H1 (cell line): ENCODE measurements around the gene PDCD7. TPM values are rescaled to one million over a fixed set of nuclear protein-coding genes. Genes with fewer than 3 reads are reported as not detected.

Experiments
- CHD7 ChIP-seq: fragments of 300-600 bp; sonication (generic); IDR thresholded peaks from 2 replicates; pipeline ENCODE4 v1.7.1; 2012; ENCODE audit warnings: low read length, moderate library complexity, mild to moderate bottlenecking, inconsistent platforms; ENCODE audit not compliant: insufficient replicate concordance
- EP300 ChIP-seq, 2 experiments: IDR thresholded peaks; 1 replicate in 1 of 2; 2 replicates in 1 of 2; pipeline ENCODE4 v1.6.1; 2011 to 2012; ENCODE audit warnings: low read depth in 2 of 2, low read length in 2 of 2, mild to moderate bottlenecking in 2 of 2, borderline replicate concordance in 1 of 2, inconsistent platforms in 1 of 2, moderate library complexity in 1 of 2
- FOSL1 ChIP-seq: IDR thresholded peaks from 2 replicates; pipeline ENCODE4 v1.6.1; 2011; ENCODE audit warnings: mild to moderate bottlenecking, low read depth, low read length, moderate library complexity; ENCODE audit not compliant: insufficient read depth
- KDM4A ChIP-seq: IDR thresholded peaks from one replicate; pipeline ENCODE4 v1.7.1; 2012; ENCODE audit warnings: low read depth, mild to moderate bottlenecking, moderate library complexity, low read length, inconsistent platforms; ENCODE audit not compliant: severe bottlenecking
- PHF8 ChIP-seq: fragments of 200-600 bp; sonication (generic); conservative IDR thresholded peaks from 2 replicates; pipeline ENCODE4 v1.7.1; 2012; ENCODE audit warnings: low read depth, mild to moderate bottlenecking, inconsistent platforms, low read length, moderate library complexity
- SP1 ChIP-seq: IDR thresholded peaks from 2 replicates; pipeline ENCODE4 v1.6.1; 2011; ENCODE audit warnings: low read depth, low read length
- TAF1 ChIP-seq: IDR thresholded peaks from 2 replicates; pipeline ENCODE4 v1.6.1; 2011; ENCODE audit warnings: mild to moderate bottlenecking, low read depth, low read length
- polyA plus RNA-seq, 7 experiments: library from polyadenylated mRNA; depleted of rRNA in 3 of 7; stranded (reverse) in 5 of 7; unstranded in 2 of 7; fragments of >200 nt in 5 of 7; fragments of 200-250 nt in 2 of 7; gene quantifications; 1 replicate in 5 of 7; 2 replicates in 1 of 7; 4 replicates in 1 of 7; pipeline versions ENCODE4 v1.2.1 to v1.2.3, GENCODE V29; 2011 to 2013; ENCODE audit warnings: missing spikeins in 2 of 7, mixed read lengths in 2 of 7
- total RNA-seq: library from RNA; stranded (reverse); fragmentation: NEBNext Ultra II Directional; extraction: Animal tissue kit (Norgen Biotek cat#: 25700); gene quantifications from 2 replicates; pipeline ENCODE4 v1.2.1, GENCODE V29; 2021
- TF ChIP-seq, protein P1 (sequence below): IDR thresholded peaks from 2 replicates; pipeline ENCODE4 v1.6.1; 2012; ENCODE audit warnings: low read length, inconsistent platforms

The PDCD7 gene
- total and polyA plus RNA-seq, 2 of the 8 experiments (the other 6 are each of a cell fraction or from before 2014, with no cell fraction given): 11.5 to 25.6 TPM

- no peak for TF ChIP-seq CHD7
- TF ChIP-seq, protein P1, sequence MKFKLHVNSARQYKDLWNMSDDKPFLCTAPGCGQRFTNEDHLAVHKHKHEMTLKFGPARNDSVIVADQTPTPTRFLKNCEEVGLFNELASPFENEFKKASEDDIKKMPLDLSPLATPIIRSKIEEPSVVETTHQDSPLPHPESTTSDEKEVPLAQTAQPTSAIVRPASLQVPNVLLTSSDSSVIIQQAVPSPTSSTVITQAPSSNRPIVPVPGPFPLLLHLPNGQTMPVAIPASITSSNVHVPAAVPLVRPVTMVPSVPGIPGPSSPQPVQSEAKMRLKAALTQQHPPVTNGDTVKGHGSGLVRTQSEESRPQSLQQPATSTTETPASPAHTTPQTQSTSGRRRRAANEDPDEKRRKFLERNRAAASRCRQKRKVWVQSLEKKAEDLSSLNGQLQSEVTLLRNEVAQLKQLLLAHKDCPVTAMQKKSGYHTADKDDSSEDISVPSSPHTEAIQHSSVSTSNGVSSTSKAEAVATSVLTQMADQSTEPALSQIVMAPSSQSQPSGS: no peak
- TF ChIP-seq SP1: no peak
- peak; percentile 13; the same call in 1 of the 2 replicates for TF ChIP-seq TAF1
- peak; percentile 81 for TF ChIP-seq KDM4A
- no peak for TF ChIP-seq EP300 (IDR thresholded peaks at IDR 0.05; ENCODE audit: borderline replicate concordance in 1 of 2, low read depth in 2 of 2, low read length in 2 of 2)
- no peak for TF ChIP-seq FOSL1
- TF ChIP-seq PHF8: peak; percentile 41; the same call in 1 of the 2 replicates
Observed at GRCh38 chr15:65067645-65068402, 65.8 kb downstream of the PDCD7 start, which contains the start of gene RASL12 (continued).
